ENCODE measurements around the gene CENPM.

CENPM gene

GRCh38 chr22:41898645-41899044 lies 48.3 kb downstream of the CENPM start:
- no peak overlapping the region for H3K4me3 ChIP-seq (ENCODE audit: control insufficient read depth in 1 of 7, extremely low read depth in 1 of 7, insufficient read depth in 4 of 7, low read depth in 2 of 7, low read length in 6 of 7)
- POLR2A ChIA-PET = no interaction called here
- 100% methylated on average over 11 of the region's 11 CpGs for WGBS (ENCODE audit: insufficient coverage)
- peaks cover 12 to 88% (median 77%) of the 10 kb centered on the region in 4 experiments for H3K36me3 ChIP-seq (ENCODE audit: control insufficient read depth in 4 of 4, insufficient read depth in 4 of 4, low read length in 3 of 4)
- no peak for DNase-seq
- CTCF ChIA-PET = no interaction called here
- no peak overlapping the region for H3K27ac ChIP-seq (ENCODE audit: insufficient read depth in 1 of 2, low read depth in 1 of 2, low read length in 2 of 2, poor library complexity in 1 of 2, severe bottlenecking in 2 of 2)
- H3K9me3 ChIP-seq (ENCODE audit: control extremely low read depth in 1 of 5, control insufficient read depth in 4 of 5, insufficient read depth in 2 of 5, low read depth in 1 of 5, low read length in 4 of 5) = no peaks in the 10 kb centered on the region
- no peaks in the 10 kb centered on the region for H3K4me1 ChIP-seq (ENCODE audit: control extremely low read depth in 1 of 4, control insufficient read depth in 4 of 4, insufficient read depth in 4 of 4, low read length in 3 of 4)
- no peaks in the 10 kb centered on the region for H3K27me3 ChIP-seq (replicated peaks in 2 of 5; ENCODE audit: control insufficient read depth in 4 of 5, insufficient read depth in 5 of 5, low read length in 4 of 5)

GRCh38 chr22:41893591-41894375 lies 53.2 kb downstream of the CENPM start:
- ChIA-PET CTCF (interaction anchor here (0.8 kb wide), 1 partner anchor 10 kb away, joined by 3 read pairs; no protein-coding TSS in a partner anchor), POLR2A (no interaction called here)
- WGBS (ENCODE audit: insufficient coverage) = over 99% methylated on average over 6 of the region's 7 CpGs
- H3K27me3 ChIP-seq (replicated peaks in 2 of 5; ENCODE audit: control insufficient read depth in 4 of 5, insufficient read depth in 5 of 5, low read length in 4 of 5) = no peaks in the 10 kb centered on the region
- H3K4me1 ChIP-seq (ENCODE audit: control extremely low read depth in 1 of 4, control insufficient read depth in 4 of 4, insufficient read depth in 4 of 4, low read length in 3 of 4) = no peaks in the 10 kb centered on the region
- no peak for DNase-seq
- H3K4me3 ChIP-seq (ENCODE audit: control insufficient read depth in 1 of 7, extremely low read depth in 1 of 7, insufficient read depth in 4 of 7, low read depth in 2 of 7, low read length in 6 of 7) = no peak overlapping the region
- no peak overlapping the region for H3K27ac ChIP-seq (ENCODE audit: insufficient read depth in 1 of 2, low read depth in 1 of 2, low read length in 2 of 2, poor library complexity in 1 of 2, severe bottlenecking in 2 of 2)
- no peaks in the 10 kb centered on the region for H3K9me3 ChIP-seq (ENCODE audit: control extremely low read depth in 1 of 5, control insufficient read depth in 4 of 5, insufficient read depth in 2 of 5, low read depth in 1 of 5, low read length in 4 of 5)
- H3K36me3 ChIP-seq (ENCODE audit: control insufficient read depth in 4 of 4, insufficient read depth in 4 of 4, low read length in 3 of 4) = peaks cover 32 to 85% (median 76%) of the 10 kb centered on the region in 4 experiments

GRCh38 chr22:41892721-41893120 lies 54.2 kb downstream of the CENPM start:
- Histone ChIP-seq H3K27me3 (replicated peaks in 2 of 5; ENCODE audit: control insufficient read depth in 4 of 5, insufficient read depth in 5 of 5, low read length in 4 of 5) (no peaks in the 10 kb centered on the region), H3K4me1 (ENCODE audit: control extremely low read depth in 1 of 4, control insufficient read depth in 4 of 4, insufficient read depth in 4 of 4, low read length in 3 of 4) (no peaks in the 10 kb centered on the region), H3K9me3 (ENCODE audit: control extremely low read depth in 1 of 5, control insufficient read depth in 4 of 5, insufficient read depth in 2 of 5, low read depth in 1 of 5, low read length in 4 of 5) (no peaks in the 10 kb centered on the region), H3K27ac (ENCODE audit: insufficient read depth in 1 of 2, low read depth in 1 of 2, low read length in 2 of 2, poor library complexity in 1 of 2, severe bottlenecking in 2 of 2) (no peak overlapping the region), H3K4me3 (ENCODE audit: control insufficient read depth in 1 of 7, extremely low read depth in 1 of 7, insufficient read depth in 4 of 7, low read depth in 2 of 7, low read length in 6 of 7) (no peak overlapping the region), H3K36me3 (ENCODE audit: control insufficient read depth in 4 of 4, insufficient read depth in 4 of 4, low read length in 3 of 4) (peaks cover 31 to 88% (median 79%) of the 10 kb centered on the region in 4 experiments)
- POLR2A ChIA-PET = no interaction called here
- no peak for DNase-seq
- CTCF ChIA-PET = no interaction called here
- WGBS (ENCODE audit: insufficient coverage) = 95% methylated on average over 4 of the region's 4 CpGs

GRCh38 chr22:41891407-41891806 lies 55.5 kb downstream of the CENPM start:
- Histone ChIP-seq H3K27ac (ENCODE audit: insufficient read depth in 1 of 2, low read depth in 1 of 2, low read length in 2 of 2, poor library complexity in 1 of 2, severe bottlenecking in 2 of 2) (no peak overlapping the region), H3K9me3 (ENCODE audit: control extremely low read depth in 1 of 5, control insufficient read depth in 4 of 5, insufficient read depth in 2 of 5, low read depth in 1 of 5, low read length in 4 of 5) (no peaks in the 10 kb centered on the region), H3K4me3 (ENCODE audit: control insufficient read depth in 1 of 7, extremely low read depth in 1 of 7, insufficient read depth in 4 of 7, low read depth in 2 of 7, low read length in 6 of 7) (no peak overlapping the region), H3K27me3 (replicated peaks in 2 of 5; ENCODE audit: control insufficient read depth in 4 of 5, insufficient read depth in 5 of 5, low read length in 4 of 5) (no peaks in the 10 kb centered on the region), H3K4me1 (ENCODE audit: control extremely low read depth in 1 of 4, control insufficient read depth in 4 of 4, insufficient read depth in 4 of 4, low read length in 3 of 4) (no peaks in the 10 kb centered on the region), H3K36me3 (ENCODE audit: control insufficient read depth in 4 of 4, insufficient read depth in 4 of 4, low read length in 3 of 4) (peaks cover 36 to 88% (median 76%) of the 10 kb centered on the region in 4 experiments)
- 99% methylated on average over 7 of the region's 9 CpGs for WGBS (ENCODE audit: insufficient coverage)
- CTCF ChIA-PET = interaction anchor here (1.1 kb wide), 1 partner anchor 10 kb away, joined by 3 read pairs; no protein-coding TSS in a partner anchor
- POLR2A ChIA-PET = no interaction called here
- DNase-seq = no peak
